ENCODE data around the gene PDK2.

The PDK2 gene

GRCh38 chr17:50052822-50053653, 42.1 kb upstream of the PDK2 start:
- H3K4me3 ChIP-seq (ENCODE audit: control insufficient read depth in 1 of 7, extremely low read depth in 1 of 7, insufficient read depth in 4 of 7, low read depth in 2 of 7, low read length in 6 of 7), result no peak overlapping the region
- POLR2A ChIA-PET, result interaction anchor here (0.7 kb wide), 1 partner anchor 126 kb away, joined by 4 read pairs; no protein-coding TSS in a partner anchor
- 94% methylated on average over 7 of the region's 7 CpGs for WGBS (ENCODE audit: insufficient coverage)
- no peaks in the 10 kb centered on the region for H3K9me3 ChIP-seq (ENCODE audit: control extremely low read depth in 1 of 5, control insufficient read depth in 4 of 5, insufficient read depth in 2 of 5, low read depth in 1 of 5, low read length in 4 of 5)
- CTCF ChIA-PET, result interaction anchor here (1.2 to 1.5 kb wide), 3 partner anchors 17 to 173 kb away, joined by 3 to 5 read pairs (median 3); no protein-coding TSS in a partner anchor
- H3K27me3 ChIP-seq (replicated peaks in 2 of 5; ENCODE audit: control insufficient read depth in 4 of 5, insufficient read depth in 5 of 5, low read length in 4 of 5), result peaks cover 0 to 38% (median 23%) of the 10 kb centered on the region in 5 experiments
- DNase-seq, result no peak
- H3K4me1 ChIP-seq (ENCODE audit: control extremely low read depth in 1 of 4, control insufficient read depth in 4 of 4, insufficient read depth in 4 of 4, low read length in 3 of 4), result peaks cover 0 to 60% (median 37%) of the 10 kb centered on the region in 4 experiments
- H3K27ac ChIP-seq (ENCODE audit: insufficient read depth in 1 of 2, low read depth in 1 of 2, low read length in 2 of 2, poor library complexity in 1 of 2, severe bottlenecking in 2 of 2), result no peak overlapping the region
- H3K36me3 ChIP-seq (ENCODE audit: control insufficient read depth in 4 of 4, insufficient read depth in 4 of 4, low read length in 3 of 4), result no peaks in the 10 kb centered on the region

- H3K27me3 ChIP-seq (replicated peaks in 2 of 5; ENCODE audit: control insufficient read depth in 4 of 5, insufficient read depth in 5 of 5, low read length in 4 of 5), result peaks cover 0 to 41% (median 25%) of the 10 kb centered on the region in 5 experiments
- peaks cover 0 to 60% (median 37%) of the 10 kb centered on the region in 4 experiments for H3K4me1 ChIP-seq (ENCODE audit: control extremely low read depth in 1 of 4, control insufficient read depth in 4 of 4, insufficient read depth in 4 of 4, low read length in 3 of 4)
- no peak for DNase-seq
- WGBS (ENCODE audit: insufficient coverage), result 82% methylated on average over 3 of the region's 3 CpGs
- no peaks in the 10 kb centered on the region for H3K36me3 ChIP-seq (ENCODE audit: control insufficient read depth in 4 of 4, insufficient read depth in 4 of 4, low read length in 3 of 4)
- no peaks in the 10 kb centered on the region for H3K9me3 ChIP-seq (ENCODE audit: control extremely low read depth in 1 of 5, control insufficient read depth in 4 of 5, insufficient read depth in 2 of 5, low read depth in 1 of 5, low read length in 4 of 5)
- ChIA-PET POLR2A (no interaction called here), CTCF (interaction anchor here (1.2 to 1.5 kb wide), 3 partner anchors 16 to 173 kb away, joined by 3 to 5 read pairs (median 3); no protein-coding TSS in a partner anchor)
- no peak overlapping the region for H3K27ac ChIP-seq (ENCODE audit: insufficient read depth in 1 of 2, low read depth in 1 of 2, low read length in 2 of 2, poor library complexity in 1 of 2, severe bottlenecking in 2 of 2)
- H3K4me3 ChIP-seq (ENCODE audit: control insufficient read depth in 1 of 7, extremely low read depth in 1 of 7, insufficient read depth in 4 of 7, low read depth in 2 of 7, low read length in 6 of 7), result no peak overlapping the region
These were observed 41.5 kb upstream of the PDK2 start for GRCh38 chr17:50053654-50053960.

- ChIA-PET CTCF (interaction anchor here (0.7 to 3.3 kb wide), 2 partner anchors 21 to 27 kb away, joined by 3 to 27 read pairs; no protein-coding TSS in a partner anchor), POLR2A (interaction anchor here (1.8 kb wide), 1 partner anchor 27 kb away, joined by 5 read pairs; no protein-coding TSS in a partner anchor)
- DNase-seq, result peak in 1 of 3 donors; percentile 29
- Histone ChIP-seq H3K27ac (ENCODE audit: insufficient read depth in 1 of 2, low read depth in 1 of 2, low read length in 2 of 2, poor library complexity in 1 of 2, severe bottlenecking in 2 of 2) (no peak overlapping the region), H3K9me3 (ENCODE audit: control extremely low read depth in 1 of 5, control insufficient read depth in 4 of 5, insufficient read depth in 2 of 5, low read depth in 1 of 5, low read length in 4 of 5) (no peaks in the 10 kb centered on the region), H3K27me3 (replicated peaks in 2 of 5; ENCODE audit: control insufficient read depth in 4 of 5, insufficient read depth in 5 of 5, low read length in 4 of 5) (peaks cover 0 to 45% (median 25%) of the 10 kb centered on the region in 5 experiments), H3K4me1 (ENCODE audit: control extremely low read depth in 1 of 4, control insufficient read depth in 4 of 4, insufficient read depth in 4 of 4, low read length in 3 of 4) (peaks cover 0 to 58% (median 34%) of the 10 kb centered on the region in 4 experiments), H3K36me3 (ENCODE audit: control insufficient read depth in 4 of 4, insufficient read depth in 4 of 4, low read length in 3 of 4) (no peaks in the 10 kb centered on the region), H3K4me3 (ENCODE audit: control insufficient read depth in 1 of 7, extremely low read depth in 1 of 7, insufficient read depth in 4 of 7, low read depth in 2 of 7, low read length in 6 of 7) (peak overlapping the region in 5 of 7 experiments; percentile 45 to 78 (median 75))
- 3% methylated on average over 13 of the region's 14 CpGs for WGBS (ENCODE audit: insufficient coverage)
These were observed 40.1 kb upstream of the PDK2 start for GRCh38 chr17:50055055-50055425.

GRCh38 chr17:50055426-50056216, 39.5 kb upstream of the PDK2 start, which contains the start of gene ITGA3:
Gene ITGA3, plus strand, starts transcription at chr17:50056110. Its CDS starts 330 bp downstream, at chr17:50056440.
- peak; percentile 26 to 44 (median 35) for DNase-seq

GRCh38 chr17:50056217-50056960, 38.8 kb upstream of the PDK2 start:
- Histone ChIP-seq H3K9me3 (ENCODE audit: control extremely low read depth in 1 of 5, control insufficient read depth in 4 of 5, insufficient read depth in 2 of 5, low read depth in 1 of 5, low read length in 4 of 5) (no peaks in the 10 kb centered on the region), H3K4me3 (ENCODE audit: control insufficient read depth in 1 of 7, extremely low read depth in 1 of 7, insufficient read depth in 4 of 7, low read depth in 2 of 7, low read length in 6 of 7) (peak overlapping the region; percentile 39 to 78 (median 61)), H3K27ac (ENCODE audit: insufficient read depth in 1 of 2, low read depth in 1 of 2, low read length in 2 of 2, poor library complexity in 1 of 2, severe bottlenecking in 2 of 2) (no peak overlapping the region), H3K36me3 (ENCODE audit: control insufficient read depth in 4 of 4, insufficient read depth in 4 of 4, low read length in 3 of 4) (no peaks in the 10 kb centered on the region), H3K27me3 (replicated peaks in 2 of 5; ENCODE audit: control insufficient read depth in 4 of 5, insufficient read depth in 5 of 5, low read length in 4 of 5) (peaks cover 0 to 45% (median 25%) of the 10 kb centered on the region in 5 experiments), H3K4me1 (ENCODE audit: control extremely low read depth in 1 of 4, control insufficient read depth in 4 of 4, insufficient read depth in 4 of 4, low read length in 3 of 4) (peaks cover 0 to 44% (median 26%) of the 10 kb centered on the region in 4 experiments)
- POLR2A ChIA-PET, result interaction anchor here (1.8 kb wide), 1 partner anchor 28 kb away, joined by 5 read pairs; no protein-coding TSS in a partner anchor
- peak; percentile 52 to 71 (median 61) for DNase-seq
- CTCF ChIA-PET, result interaction anchor here (0.9 to 3.3 kb wide), 13 partner anchors 10 to 196 kb away, joined by 3 to 27 read pairs (median 3); no protein-coding TSS in a partner anchor
- WGBS (ENCODE audit: insufficient coverage), result 1% methylated on average over 58 of the region's 64 CpGs

More at GRCh38 chr17:50055426-50056216, 39.5 kb upstream of the PDK2 start, which contains the start of gene ITGA3:
- Histone ChIP-seq H3K27ac (ENCODE audit: insufficient read depth in 1 of 2, low read depth in 1 of 2, low read length in 2 of 2, poor library complexity in 1 of 2, severe bottlenecking in 2 of 2) (no peak within 1 kb of the TSS), H3K4me3 (ENCODE audit: control insufficient read depth in 1 of 7, extremely low read depth in 1 of 7, insufficient read depth in 4 of 7, low read depth in 2 of 7, low read length in 6 of 7) (peak within 1 kb of the TSS; percentile 39 to 78 (median 61)), H3K4me1 (ENCODE audit: control extremely low read depth in 1 of 4, control insufficient read depth in 4 of 4, insufficient read depth in 4 of 4, low read length in 3 of 4) (peaks cover 0 to 52% (median 32%) of the 10 kb centered on the region in 4 experiments), H3K9me3 (ENCODE audit: control extremely low read depth in 1 of 5, control insufficient read depth in 4 of 5, insufficient read depth in 2 of 5, low read depth in 1 of 5, low read length in 4 of 5) (no peaks in the 10 kb centered on the region), H3K27me3 (replicated peaks in 2 of 5; ENCODE audit: control insufficient read depth in 4 of 5, insufficient read depth in 5 of 5, low read length in 4 of 5) (peaks cover 0 to 45% (median 25%) of the 10 kb centered on the region in 5 experiments), H3K36me3 (ENCODE audit: control insufficient read depth in 4 of 4, insufficient read depth in 4 of 4, low read length in 3 of 4) (no peaks in the 10 kb centered on the region)
- ChIA-PET POLR2A (interaction anchor here (1.8 kb wide), 1 partner anchor 27 kb away, joined by 5 read pairs; no protein-coding TSS in a partner anchor), CTCF (interaction anchor here (0.7 to 3.3 kb wide), 7 partner anchors 10 to 181 kb away, joined by 3 to 27 read pairs (median 3); no protein-coding TSS in a partner anchor)
- WGBS (ENCODE audit: insufficient coverage), result 0% methylated on average over 55 of the region's 65 CpGs

GRCh38 chr17:50056961-50057330, 38.2 kb upstream of the PDK2 start:
- CTCF ChIA-PET, result interaction anchor here (1.0 to 3.3 kb wide), 10 partner anchors 10 to 197 kb away, joined by 3 to 27 read pairs (median 4); no protein-coding TSS in a partner anchor
- Histone ChIP-seq H3K36me3 (ENCODE audit: control insufficient read depth in 4 of 4, insufficient read depth in 4 of 4, low read length in 3 of 4) (no peaks in the 10 kb centered on the region), H3K27ac (ENCODE audit: insufficient read depth in 1 of 2, low read depth in 1 of 2, low read length in 2 of 2, poor library complexity in 1 of 2, severe bottlenecking in 2 of 2) (no peak overlapping the region), H3K9me3 (ENCODE audit: control extremely low read depth in 1 of 5, control insufficient read depth in 4 of 5, insufficient read depth in 2 of 5, low read depth in 1 of 5, low read length in 4 of 5) (no peaks in the 10 kb centered on the region), H3K27me3 (replicated peaks in 2 of 5; ENCODE audit: control insufficient read depth in 4 of 5, insufficient read depth in 5 of 5, low read length in 4 of 5) (peaks cover 0 to 45% (median 25%) of the 10 kb centered on the region in 5 experiments), H3K4me1 (ENCODE audit: control extremely low read depth in 1 of 4, control insufficient read depth in 4 of 4, insufficient read depth in 4 of 4, low read length in 3 of 4) (peaks cover 0 to 39% (median 23%) of the 10 kb centered on the region in 4 experiments), H3K4me3 (ENCODE audit: control insufficient read depth in 1 of 7, extremely low read depth in 1 of 7, insufficient read depth in 4 of 7, low read depth in 2 of 7, low read length in 6 of 7) (peak overlapping the region in 5 of 7 experiments; percentile 48 to 78 (median 75))
- WGBS (ENCODE audit: insufficient coverage), result 56% methylated on average over 15 of the region's 15 CpGs
- POLR2A ChIA-PET, result interaction anchor here (1.8 kb wide), 1 partner anchor 29 kb away, joined by 5 read pairs; no protein-coding TSS in a partner anchor
- DNase-seq, result no peak

Measured in common myeloid progenitor, CD34-positive (primary cell).